LoVo (cell line): ENCODE data around the gene KIFC3.
"Not testable (repeated sequence)": the region's sequence is repeated elsewhere in the genome, so short reads cannot be mapped to it uniquely, and the experiment has no call there.

Experiments
- DNase-seq: peaks from one replicate; pipeline ENCODE4 v3.0.0-alpha.2; 2016; ENCODE audit warnings: low spot score

The KIFC3 gene

GRCh38 chr16:57722651-57723050 is 79.6 kb downstream of the KIFC3 start:
- DNase-seq: no peak

GRCh38 chr16:57722210-57722499 is 80.1 kb downstream of the KIFC3 start:
- no peak for DNase-seq

- no peak for DNase-seq
Measured at GRCh38 chr16:57721356-57722209, 80.7 kb downstream of the KIFC3 start.

GRCh38 chr16:57720142-57720575 is 82.1 kb downstream of the KIFC3 start:
- DNase-seq: peak; percentile 16

GRCh38 chr16:57714047-57714446 is 88.2 kb downstream of the KIFC3 start:
- no peak for DNase-seq

- no peak for DNase-seq
Measured at GRCh38 chr16:57713596-57713995, 88.7 kb downstream of the KIFC3 start.

- not testable (repeated sequence) for DNase-seq
Measured at GRCh38 chr16:57712569-57712968, 89.7 kb downstream of the KIFC3 start.

GRCh38 chr16:57711993-57712392 is 90.3 kb downstream of the KIFC3 start:
- no peak for DNase-seq

- no peak for DNase-seq
Measured at GRCh38 chr16:57711346-57711745, 90.9 kb downstream of the KIFC3 start.

GRCh38 chr16:57709663-57710062 is 92.6 kb downstream of the KIFC3 start:
- DNase-seq: no peak
